ENCODE data around the gene DCD.

DCD gene

DNA sequence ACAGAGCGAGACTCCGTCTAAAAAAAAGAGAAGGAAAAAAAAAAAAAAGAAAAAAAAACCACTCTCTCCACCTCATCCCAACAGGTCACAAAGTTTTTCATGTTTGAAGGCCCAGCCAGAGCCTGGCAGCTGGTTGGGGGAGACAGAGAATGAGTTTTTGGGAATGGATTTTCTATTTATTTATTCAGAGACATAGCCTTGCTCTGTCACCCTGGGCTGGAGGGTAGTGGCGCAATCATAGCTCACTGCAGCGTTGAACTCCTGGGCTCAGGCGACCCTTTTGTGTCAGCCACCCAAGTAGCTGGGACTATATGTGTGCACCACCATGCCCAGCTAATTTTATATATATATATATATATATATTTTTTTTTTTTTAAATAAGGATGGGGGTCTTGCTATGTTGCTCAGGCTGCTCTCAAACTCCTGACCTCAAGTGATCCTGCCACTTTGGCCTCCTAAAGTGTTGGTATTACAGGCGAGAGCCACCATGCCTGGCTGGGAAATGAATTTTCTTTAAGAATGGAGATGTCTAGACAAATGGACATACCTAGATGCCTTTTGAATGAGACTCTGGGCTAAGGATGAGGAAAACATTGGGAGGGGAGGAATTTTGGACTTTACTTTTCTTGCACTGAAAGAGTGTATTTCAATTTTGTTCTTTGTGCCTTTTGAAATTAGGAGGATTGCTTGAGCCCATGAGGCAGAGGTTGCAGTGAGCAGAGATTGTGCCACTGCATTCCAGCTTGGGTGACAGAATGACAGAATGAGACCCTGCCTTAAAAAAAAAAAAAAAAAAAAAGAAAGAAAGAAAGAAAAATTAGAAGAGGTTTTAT lies 42.8 kb downstream of the DCD start:
- no peak for DNase-seq

DNA sequence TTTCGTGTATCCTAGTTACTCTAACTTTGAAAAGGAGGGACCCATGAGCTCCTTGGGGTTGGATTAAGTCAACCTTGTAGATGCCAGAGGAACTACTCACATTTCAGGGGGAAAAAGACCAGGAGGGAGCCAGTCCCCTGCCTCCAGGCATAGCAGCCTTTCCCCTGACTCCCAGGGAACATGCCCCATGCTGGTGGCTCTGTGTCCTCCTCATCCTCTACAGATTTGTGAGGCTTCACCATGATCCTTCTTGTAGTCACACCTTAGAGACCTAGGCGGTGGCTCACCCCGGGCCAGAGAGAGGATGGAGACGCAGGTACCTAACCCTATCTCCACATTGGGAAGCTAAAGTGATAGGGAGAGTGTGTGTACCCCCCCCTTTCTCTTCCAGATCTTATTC lies 43.7 kb downstream of the DCD start:
- DNase-seq, result no peak

- no peak for DNase-seq
Measured at GRCh38 chr12:54603872-54604271, 44.3 kb downstream of the DCD start.

DNA sequence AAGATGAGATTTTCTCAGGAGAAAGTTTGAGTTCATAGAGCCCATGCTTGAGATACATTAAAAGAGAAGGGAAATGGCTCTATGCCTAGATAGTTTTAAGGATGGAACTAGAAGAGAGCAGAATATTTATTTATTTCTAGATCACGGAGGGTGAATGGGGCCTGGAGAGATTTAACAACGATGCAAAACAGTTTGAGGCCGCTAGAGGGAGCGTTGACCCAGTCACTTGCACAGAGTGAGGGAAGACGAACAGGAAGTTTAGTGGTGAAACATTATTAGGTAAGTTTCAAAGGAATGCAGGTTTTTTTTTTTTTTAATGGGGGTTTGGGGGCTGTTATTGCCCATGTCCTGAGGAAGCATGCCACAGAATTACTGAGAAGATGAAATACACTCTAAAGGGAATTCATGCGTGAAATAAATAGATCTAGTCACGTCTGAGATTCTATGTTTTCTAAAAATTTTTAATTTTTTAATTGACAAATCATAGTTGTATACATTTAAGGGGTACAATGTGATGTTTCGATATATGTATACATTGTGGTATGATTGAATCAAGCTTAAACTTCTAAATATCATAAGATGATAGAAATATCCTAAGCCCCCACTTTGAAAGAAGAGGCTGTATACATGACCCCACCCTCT lies 44.9 kb downstream of the DCD start:
- DNase-seq, result peak; percentile 76 to 80

DNA sequence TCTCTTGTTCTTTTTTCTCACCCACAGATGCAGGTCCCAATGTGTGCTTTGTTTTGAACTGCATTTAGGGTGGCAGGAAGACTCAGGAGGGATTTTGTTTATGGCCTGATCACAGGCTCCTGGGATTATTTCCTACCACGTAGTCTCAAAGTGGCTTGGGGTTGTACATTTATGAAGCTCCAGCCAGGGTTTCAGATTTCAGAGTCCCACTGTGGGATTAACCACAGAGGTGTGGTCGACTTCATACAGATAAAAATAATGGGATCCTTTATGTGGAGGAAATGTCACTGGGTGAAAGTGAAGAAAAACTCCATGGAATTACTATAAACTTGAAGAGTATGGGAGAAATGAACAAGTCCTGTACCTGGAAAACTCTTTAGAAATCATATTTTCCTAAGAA lies 45.5 kb downstream of the DCD start:
- DNase-seq, result no peak

GRCh38 chr12:54601841-54602240 lies 46.3 kb downstream of the DCD start:
- peak; percentile 4 to 23 for DNase-seq

GRCh38 chr12:54598970-54599369 lies 49.2 kb downstream of the DCD start:
- no peak for DNase-seq

- peak; percentile 35 to 56 for DNase-seq
Measured at GRCh38 chr12:54596526-54596946, 51.6 kb downstream of the DCD start.

DNA sequence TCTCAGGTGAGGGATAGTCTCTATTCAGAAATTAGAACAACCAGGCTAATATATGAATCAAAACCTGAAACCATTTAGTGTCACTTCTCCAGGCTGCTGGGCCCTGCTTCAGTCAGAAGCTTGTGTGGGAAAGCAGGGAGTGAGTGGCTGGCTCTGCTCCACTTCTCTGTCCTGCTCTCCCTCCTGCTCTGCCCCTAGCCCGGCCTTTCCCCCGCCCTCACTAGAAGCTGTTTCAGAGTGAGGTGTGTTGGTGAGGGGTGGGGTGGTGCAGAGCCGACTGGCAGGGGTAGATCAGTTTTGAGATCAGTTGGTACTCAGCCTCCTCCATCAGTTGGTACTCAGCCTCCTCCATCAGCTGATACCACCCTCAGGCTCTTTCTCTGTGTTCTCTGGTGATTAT lies 52.7 kb downstream of the DCD start:
- no peak for DNase-seq
